Pancreas (tissue), 10 donors: Measurements from ENCODE around the gene CCDC51. TPM values are rescaled to one million over a fixed set of nuclear protein-coding genes. Genes with fewer than 3 reads are reported as not detected.

Source experiments
- ATAC-seq, 4 donors: fragments of 200-7000 bp; cut with Tn5 transposase; one replicate each; pipeline versions ENCODE4 v1.8.0 to v1.9.1; 2020; ENCODE audit warnings: mild to moderate bottlenecking in 4 of 4, moderate library complexity in 4 of 4
- DNase-seq, 6 donors: peaks; one replicate each; pipeline ENCODE4 v3.0.0-alpha.2; 2020
- FAIRE-seq: peaks from 2 replicates; lab custom pipeline; 2012; peaks lifted over from hg19 to GRCh38; lab: Jason Lieb, UNC
- H3K27ac ChIP-seq, 4 donors: fragments of 200-600 bp; sonication (generic); 1 replicate in 3 of 4; 2 replicates in 1 of 4; pipeline versions ENCODE4 v1.5.0 to v1.8.0; 2020
- H3K27me3 ChIP-seq, 4 donors: fragments of 200-600 bp; one replicate each; pipeline ENCODE4 v1.8.0; 2021
- H3K36me3 ChIP-seq, 3 donors: fragments of 200-600 bp; sonication (generic) in 1 of 3; one replicate each; pipeline versions ENCODE4 v1.5.0 to v1.8.0; 2020 to 2021
- H3K4me1 ChIP-seq, 3 donors: fragments of 200-600 bp; one replicate each; pipeline ENCODE4 v1.8.0; 2021
- H3K4me3 ChIP-seq, 4 donors: fragments of 200-600 bp; sonication (generic) in 2 of 4; one replicate each; pipeline versions ENCODE4 v1.5.0 to v1.8.0; 2020 to 2021
- H3K9me3 ChIP-seq, 4 donors: fragments of 200-600 bp; one replicate each; pipeline ENCODE4 v1.8.0; 2021
- CTCF ChIP-seq, 4 donors: fragments of 200-600 bp; sonication (generic) in 3 of 4; IDR thresholded peaks; one replicate each; pipeline versions ENCODE4 v1.5.0 to v1.8.0; 2021; ENCODE audit warnings: antibody characterized with exemption in 4 of 4
- WGBS, 2 donors: extraction: QIAGEN DNeasy Blood & Tissue Kit; methylation state at CpG; one replicate each; pipeline ENCODE4 v1.1.7; 2013; 5-methylcytosine and 5-hydroxymethylcytosine counted together
- intact Hi-C, 3 donors: fragments of 100-400 bp; cut with DNase I; formaldehyde crosslinking; loops; one replicate each; pipeline versions ENCODE4 v1.11.1 to v1.14.2; 2022
- polyA plus RNA-seq, 2 donors: library from polyadenylated mRNA; stranded (reverse); fragments of 200-250 nt; gene quantifications; one replicate each; pipeline ENCODE4 v1.2.3, GENCODE V29; 2013
- total RNA-seq, 6 donors: library from RNA; stranded (reverse); fragmentation: NEBNext Ultra II Directional in 4 of 6; extraction: Animal tissue kit (Norgen Biotek cat#: 25700) in 4 of 6; gene quantifications; one replicate each; pipeline versions ENCODE4 v1.2.1 to v1.2.4, GENCODE V29; 2021 to 2023
- donor health status: healthy with polysubstance abuse.
- donor health status: DM: no; HTN: no; CAD: no; lungs with moderate emphysema.
- donor health status: DM: no; HTN: no; CAD: no.
- donor health status: control.
- donor health status: control.
- donor health status: Bipolar disorder and iron deficiency.
- donor health status: DM: yes; HTN: yes; CAD: no.
- donor health status: DM: no; HTN: no; CAD: no.
- donor health status: DM: no; HTN: no; CAD: no.
- donor health status: DM: yes; HTN: yes; CAD: no.

CCDC51 gene
- total and polyA plus RNA-seq, 8 donors = 1.6 to 5.8 (median 3.3) TPM

GRCh38 chr3:48414376-48415250 lies 25.3 kb downstream of the CCDC51 start:
- peaks cover 0 to 83% (median 42%) of the 10 kb centered on the region in 3 donors for H3K36me3 ChIP-seq
- 90 to 92% methylated on average over 25 of the region's 25 CpGs for WGBS, 2 donors
- no peak for ATAC-seq

GRCh38 chr3:48413611-48414010 lies 26.3 kb downstream of the CCDC51 start:
- H3K4me1 ChIP-seq = no peaks in the 10 kb centered on the region
- DNase-seq (peak in 3 of 6 donors; percentile 16 to 69 (median 45)), FAIRE-seq (no peak), ATAC-seq (no peak)
- H3K27ac ChIP-seq = no peak overlapping the region
- H3K36me3 ChIP-seq = peaks cover 0 to 87% (median 35%) of the 10 kb centered on the region in 3 donors
- WGBS, 2 donors = 88 to 89% methylated on average over 14 of the region's 14 CpGs
- intact Hi-C loops = no loop called here
- TF ChIP-seq CTCF (IDR thresholded peaks at IDR 0.05) = no peak
- no peaks in the 10 kb centered on the region for H3K9me3 ChIP-seq
- no peaks in the 10 kb centered on the region for H3K27me3 ChIP-seq
- no peak overlapping the region for H3K4me3 ChIP-seq

More at GRCh38 chr3:48414376-48415250, 25.3 kb downstream of the CCDC51 start:
- H3K27ac ChIP-seq = no peak overlapping the region
- no peak for TF ChIP-seq CTCF (IDR thresholded peaks at IDR 0.05)
- no peaks in the 10 kb centered on the region for H3K4me1 ChIP-seq
- H3K4me3 ChIP-seq = no peak overlapping the region
- intact Hi-C loops = no loop called here
- H3K9me3 ChIP-seq = no peaks in the 10 kb centered on the region
- H3K27me3 ChIP-seq = no peaks in the 10 kb centered on the region
- FAIRE-seq (no peak), DNase-seq (peak in 3 of 6 donors; percentile 32 to 44 (median 43))

DNA sequence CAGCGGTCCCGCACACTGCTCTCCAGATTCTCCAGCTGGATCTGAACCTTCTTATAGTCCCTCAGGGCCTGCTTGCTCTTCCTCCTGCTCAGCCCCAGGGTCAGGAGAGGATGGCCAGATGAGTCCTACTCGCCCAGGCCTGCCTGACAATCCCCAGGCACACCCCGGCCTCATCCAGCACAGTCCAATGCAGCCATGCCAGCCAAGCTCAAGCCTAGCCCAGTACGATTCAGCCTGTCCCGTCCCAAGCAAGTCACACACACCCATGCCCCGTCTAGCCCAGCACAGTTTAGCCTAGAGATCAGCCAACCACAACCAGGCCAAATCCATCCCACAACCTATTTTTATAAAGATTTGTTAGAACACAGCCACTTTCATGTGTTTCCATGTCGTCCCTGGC lies 26.8 kb downstream of the CCDC51 start:
- WGBS, 2 donors = 91 to 92% methylated on average over 8 of the region's 8 CpGs
- intact Hi-C loops = no loop called here
- no peaks in the 10 kb centered on the region for H3K27me3 ChIP-seq
- DNase-seq (peak in 2 of 6 donors; percentile 41 to 50), ATAC-seq (no peak), FAIRE-seq (no peak)
- no peaks in the 10 kb centered on the region for H3K9me3 ChIP-seq
- peaks cover 0 to 86% (median 33%) of the 10 kb centered on the region in 3 donors for H3K36me3 ChIP-seq
- no peaks in the 10 kb centered on the region for H3K4me1 ChIP-seq
- no peak for TF ChIP-seq CTCF (IDR thresholded peaks at IDR 0.05)
- H3K4me3 ChIP-seq = no peak overlapping the region
- H3K27ac ChIP-seq = no peak overlapping the region

- peaks cover 0 to 84% (median 27%) of the 10 kb centered on the region in 3 donors for H3K36me3 ChIP-seq
- no peak overlapping the region for H3K27ac ChIP-seq
- H3K4me1 ChIP-seq = no peaks in the 10 kb centered on the region
- intact Hi-C loops = no loop called here
- no peak for TF ChIP-seq CTCF (IDR thresholded peaks at IDR 0.05)
- H3K27me3 ChIP-seq = no peaks in the 10 kb centered on the region
- DNase-seq = peak in 3 of 6 donors; percentile 18 to 49 (median 46)
- no peak for ATAC-seq
- no peaks in the 10 kb centered on the region for H3K9me3 ChIP-seq
- no peak overlapping the region for H3K4me3 ChIP-seq
- WGBS, 2 donors = 90 to 91% methylated on average over 19 of the region's 19 CpGs
- no peak for FAIRE-seq
Measured at GRCh38 chr3:48412375-48413001, 27.4 kb downstream of the CCDC51 start.
